SIG-M5 treated with dmso at 0.1 percent for 504 hours (cell line): ENCODE results near the gene RELN.
"Not testable (repeated sequence)": the region's sequence is repeated elsewhere in the genome, so short reads cannot be mapped to it uniquely, and the experiment has no call there.

Experiments
- DNase-seq: peaks from one replicate; lab custom pipeline; 2025; ENCODE audit not compliant: unreplicated experiment; lab: John Stamatoyannopoulos, UW

RELN gene

GRCh38 chr7:103795787-103796186, 193.7 kb downstream of the RELN start:
- DNase-seq = no peak

DNA sequence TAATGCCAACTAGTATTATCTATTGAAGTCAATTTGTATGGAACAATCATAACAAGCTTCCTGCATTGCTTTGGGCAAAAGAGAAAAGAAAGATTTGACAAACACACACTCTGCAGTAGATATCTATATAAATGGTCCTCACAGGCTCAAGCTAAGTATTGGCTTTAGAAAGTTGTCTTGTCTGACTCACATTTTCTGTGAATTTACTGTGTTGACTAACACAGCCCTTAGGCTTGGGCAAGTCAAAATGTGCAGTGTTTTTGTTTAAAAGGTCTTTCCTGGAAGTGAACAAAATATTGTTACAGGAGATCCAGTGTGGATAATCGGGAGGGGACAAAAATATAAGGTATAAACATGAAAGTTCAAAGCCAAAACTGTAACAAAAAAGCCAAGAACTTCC, 194.4 kb downstream of the RELN start:
- no peak for DNase-seq

DNA sequence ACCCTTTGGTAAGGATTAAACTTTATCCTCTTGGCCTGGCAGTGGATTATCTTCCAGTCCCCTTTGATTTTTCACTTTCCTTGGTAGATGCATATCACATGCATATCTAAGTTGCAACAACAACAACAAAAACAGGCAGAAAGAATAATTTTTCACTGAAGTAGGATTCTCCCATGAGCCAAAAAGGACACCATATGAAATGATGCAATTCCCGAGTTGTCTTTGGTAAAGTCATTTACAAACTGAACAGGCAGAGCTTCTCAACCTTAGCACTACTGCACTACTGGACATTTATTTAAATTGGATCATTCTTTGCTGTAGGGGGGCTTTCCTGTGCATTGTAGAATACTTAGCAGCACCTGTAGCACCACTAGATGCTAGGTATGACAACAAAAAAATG, 195.0 kb downstream of the RELN start:
- no peak for DNase-seq

DNA sequence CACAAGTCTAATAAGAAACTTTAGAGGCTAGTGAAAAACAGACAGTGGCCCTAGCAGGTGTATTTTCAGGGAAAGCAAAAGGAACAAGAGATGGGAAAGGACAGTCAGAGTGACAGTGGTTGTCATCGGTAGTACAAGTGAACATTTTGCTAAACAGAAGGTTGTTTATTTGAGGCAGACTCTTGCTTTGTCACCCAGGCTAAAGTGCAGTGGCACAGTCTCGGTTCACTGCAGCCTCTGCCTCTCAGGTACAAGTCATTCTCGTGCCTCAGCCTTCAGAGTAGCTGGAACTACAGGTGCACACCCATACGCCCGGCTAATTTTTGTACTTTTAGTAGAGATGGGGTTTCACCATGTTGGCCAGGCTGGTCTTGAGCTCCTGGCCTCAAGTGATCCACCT, 195.8 kb downstream of the RELN start:
- DNase-seq = no peak

GRCh38 chr7:103791894-103792293, 197.6 kb downstream of the RELN start:
- no peak for DNase-seq

- DNase-seq = not testable (repeated sequence)
Measured at GRCh38 chr7:103787041-103787440, 202.4 kb downstream of the RELN start.

- no peak for DNase-seq
Measured at GRCh38 chr7:103784646-103785286, 204.7 kb downstream of the RELN start.

DNA sequence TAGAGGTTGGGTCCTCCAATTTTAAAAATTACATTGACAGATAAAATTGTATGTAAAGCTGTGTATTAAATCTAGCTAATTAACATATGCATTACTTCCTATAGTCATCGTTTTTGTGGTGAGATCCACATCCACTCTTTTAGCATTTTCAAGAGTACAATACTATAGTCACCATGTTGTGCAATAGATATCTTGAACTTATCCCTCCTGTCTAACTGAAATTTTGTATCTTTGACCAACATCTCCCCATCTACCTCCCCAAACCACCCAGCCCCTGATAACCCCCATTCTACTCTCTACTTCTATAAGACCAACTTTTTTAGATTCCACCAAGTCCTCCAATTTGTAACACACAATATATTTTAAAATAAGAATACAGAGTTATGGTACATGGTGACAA, 208.0 kb downstream of the RELN start:
- DNase-seq = no peak

DNA sequence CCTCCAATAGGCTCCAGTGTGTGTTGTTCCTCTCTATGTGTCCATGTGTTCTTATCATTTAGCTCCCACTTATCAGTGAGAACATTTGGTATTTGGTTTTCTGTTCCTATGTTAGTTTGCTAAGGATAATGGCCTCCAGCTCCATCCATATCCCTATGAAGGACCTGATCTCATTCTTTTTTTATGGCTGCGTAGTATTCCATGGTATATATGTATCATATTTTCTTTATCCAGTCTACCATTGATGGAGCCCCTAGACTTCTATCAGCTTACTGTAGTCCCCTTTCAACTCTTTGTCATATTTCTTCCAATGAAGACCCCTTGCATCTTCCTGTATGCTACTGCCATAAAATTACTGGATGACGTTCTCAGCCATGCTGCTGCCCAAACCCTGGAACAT, 208.9 kb downstream of the RELN start:
- DNase-seq = not testable (repeated sequence)

DNA sequence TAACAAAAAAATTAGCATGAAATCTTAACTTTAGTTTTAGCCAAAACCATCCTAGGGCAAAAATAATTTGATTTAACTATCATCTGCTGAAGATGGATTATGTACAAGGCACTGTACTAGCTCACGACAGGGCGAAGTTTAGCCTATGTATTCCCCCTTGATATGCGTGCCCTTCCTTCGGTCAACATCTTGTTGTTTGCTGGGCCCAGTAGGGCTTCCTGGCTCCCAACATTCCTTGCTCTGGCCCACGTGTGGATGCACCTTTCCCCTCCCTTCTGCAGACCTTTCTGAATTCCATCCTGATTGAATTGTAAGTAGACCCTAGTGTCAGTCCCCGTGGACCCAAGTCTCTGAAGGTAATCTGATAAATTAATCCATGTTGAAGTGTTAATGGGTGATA, 212.0 kb downstream of the RELN start:
- no peak for DNase-seq

DNA sequence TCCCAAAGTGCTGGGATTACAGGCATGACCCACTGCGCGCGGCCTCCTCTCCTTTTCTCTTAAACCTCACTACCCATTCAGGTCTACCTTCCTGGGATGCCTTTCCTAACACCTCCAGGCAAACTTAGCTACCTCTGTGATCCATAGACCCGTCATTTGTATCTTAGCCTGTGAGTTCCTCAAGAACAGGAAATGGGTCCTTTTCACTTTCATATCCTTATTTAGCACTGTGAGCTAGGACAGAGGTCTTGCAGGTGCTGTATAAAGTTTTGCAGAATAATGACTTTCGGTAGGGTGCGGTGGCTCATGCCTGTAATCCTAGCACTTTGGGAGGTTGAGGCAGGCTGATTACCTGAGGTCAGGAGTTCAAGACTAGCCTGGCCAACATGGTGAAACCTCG, 215.7 kb downstream of the RELN start:
- no peak for DNase-seq

DNA sequence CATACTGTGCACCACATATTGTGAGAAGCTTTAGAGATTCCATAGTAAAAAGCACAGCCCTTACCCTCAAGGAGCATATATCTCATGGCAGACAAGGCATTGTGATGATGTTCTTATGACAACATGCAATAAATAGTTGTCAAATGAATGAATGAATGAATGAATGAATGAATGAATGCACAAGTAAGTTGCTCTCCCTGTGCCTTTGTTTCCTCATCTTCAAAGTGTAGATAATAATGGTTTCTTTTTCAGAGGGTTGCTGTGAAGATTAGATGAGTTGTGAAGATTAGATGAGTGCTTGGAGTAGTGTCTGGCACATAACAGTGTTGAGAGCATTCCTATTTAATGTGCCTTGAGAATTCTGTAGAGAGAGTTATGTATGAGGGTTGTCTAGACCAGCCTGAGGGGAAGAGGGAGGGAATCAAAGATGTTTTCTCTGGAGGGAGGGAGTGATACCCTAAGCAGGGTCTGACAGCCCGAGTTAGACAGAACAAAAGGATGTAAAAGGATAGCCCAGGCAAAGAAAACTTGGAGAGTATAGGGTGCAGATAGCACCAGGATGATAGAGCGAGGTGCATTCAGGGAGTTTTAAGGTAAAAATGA, 217.2 kb downstream of the RELN start:
- DNase-seq = no peak

DNA sequence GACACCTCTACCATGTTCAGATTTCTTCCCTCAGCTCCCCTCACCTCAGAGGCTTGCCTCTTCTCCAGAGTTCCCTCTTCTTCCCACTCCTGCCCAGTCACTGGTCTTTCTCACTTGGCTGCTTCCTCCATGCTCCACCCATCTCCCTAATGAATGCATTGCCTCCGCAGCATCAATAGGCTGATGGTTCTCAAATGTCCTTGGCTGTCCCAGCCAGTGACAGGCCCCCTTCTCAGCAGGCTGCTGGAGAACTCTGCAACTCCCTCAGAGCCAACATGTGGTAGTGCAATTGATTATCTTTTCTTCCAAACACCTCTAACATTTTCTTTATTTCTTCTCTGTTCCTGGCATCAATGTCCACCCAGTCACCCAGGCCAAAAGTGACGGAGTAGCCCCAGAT, 218.2 kb downstream of the RELN start:
- DNase-seq = no peak

DNA sequence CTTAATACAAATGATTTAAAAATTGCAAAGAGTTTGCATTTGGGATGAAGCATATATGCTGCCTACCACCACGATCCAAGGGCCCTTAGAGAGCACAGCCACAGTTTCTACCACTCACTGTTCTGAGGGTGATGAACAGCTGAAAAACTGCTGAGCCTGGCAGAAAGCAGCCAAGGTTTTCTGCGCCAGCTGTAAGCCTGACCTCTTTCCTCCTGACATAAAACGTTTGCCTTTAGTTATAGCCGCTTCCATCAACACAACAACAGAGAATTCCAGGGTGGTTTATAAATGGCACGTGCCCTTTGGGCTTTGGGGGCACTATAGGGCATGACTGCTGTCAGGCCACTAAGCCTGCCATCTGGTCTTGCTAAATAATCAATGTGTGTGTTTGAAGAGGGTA, 222.8 kb downstream of the RELN start:
- no peak for DNase-seq

- no peak for DNase-seq
Measured at GRCh38 chr7:103765901-103766300, 223.6 kb downstream of the RELN start.

DNA sequence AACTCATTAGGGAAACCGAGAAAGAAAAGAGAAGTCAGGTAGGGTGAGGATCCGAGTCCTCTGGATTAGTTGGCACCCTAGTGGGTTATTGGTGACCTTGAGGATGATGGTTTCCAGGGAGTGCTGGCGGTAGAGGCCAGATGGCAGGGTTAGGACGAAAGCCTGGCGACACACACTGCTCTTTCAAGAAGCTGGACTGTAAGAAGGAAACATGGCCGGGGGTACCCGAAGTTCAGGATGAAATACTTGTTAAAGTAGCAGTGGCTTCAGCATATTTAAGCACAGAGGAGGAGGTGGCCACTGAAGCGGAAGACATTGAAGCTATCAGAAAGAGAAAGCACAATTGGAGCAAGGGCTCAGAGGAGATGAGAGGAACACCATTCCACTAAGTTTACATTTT, 224.6 kb downstream of the RELN start:
- DNase-seq = no peak

GRCh38 chr7:103762877-103763276, 226.6 kb downstream of the RELN start:
- no peak for DNase-seq

DNA sequence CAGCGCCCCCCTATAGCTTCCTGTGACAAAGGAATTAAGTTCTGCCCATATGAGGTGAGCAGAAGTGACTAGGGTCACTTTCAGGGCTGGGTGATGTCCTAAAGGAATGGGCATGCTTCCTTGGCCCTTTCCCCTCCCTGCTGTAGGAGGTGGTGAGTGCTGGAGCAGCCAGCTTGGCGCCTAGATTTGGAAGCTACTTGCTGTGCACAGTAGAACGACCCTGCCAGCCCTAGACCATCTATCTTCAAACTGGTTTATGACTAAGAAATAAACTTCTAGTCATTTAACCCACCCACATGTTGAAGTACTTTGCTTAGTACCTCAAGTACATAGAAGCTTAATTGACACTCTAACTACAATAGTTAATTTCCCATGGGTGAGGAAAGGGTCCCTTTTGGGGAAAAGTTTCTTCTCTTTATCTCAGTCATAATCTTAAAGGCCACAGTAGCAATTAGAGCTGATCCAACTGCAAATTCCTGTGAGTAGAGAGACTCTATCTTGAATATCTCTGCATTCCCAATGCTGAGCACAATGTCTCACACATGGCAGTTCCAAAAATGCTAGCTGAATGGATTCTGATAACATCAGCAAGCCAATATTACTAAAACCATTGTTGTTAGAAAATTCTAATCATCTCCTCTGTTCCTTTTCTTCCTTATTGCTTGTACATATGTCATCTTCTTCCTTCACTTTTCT, 227.2 kb downstream of the RELN start:
- no peak for DNase-seq

DNA sequence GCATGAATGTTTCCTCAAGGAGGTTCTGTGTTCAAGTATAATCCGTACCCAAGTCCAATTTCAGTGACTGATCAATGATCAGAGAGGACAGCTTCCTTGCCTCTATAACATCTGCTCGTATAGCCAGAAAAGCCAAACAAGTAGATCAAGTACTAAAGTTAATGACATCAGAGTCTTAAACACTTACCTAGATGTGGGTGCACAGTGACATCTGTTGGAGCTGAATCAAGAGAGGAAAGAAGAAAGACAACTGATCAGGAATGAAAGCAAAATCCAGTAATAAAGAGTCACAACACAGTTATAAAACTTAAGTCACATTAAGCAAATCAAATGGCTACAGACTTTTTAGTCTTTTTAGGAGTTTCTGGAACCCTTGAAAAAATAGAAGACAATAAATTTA, 236.5 kb downstream of the RELN start:
- DNase-seq = peak; percentile 14

- no peak for DNase-seq
Measured at GRCh38 chr7:103751311-103751880, 238.1 kb downstream of the RELN start.

- no peak for DNase-seq
Measured at GRCh38 chr7:103748680-103749079, 240.8 kb downstream of the RELN start.

GRCh38 chr7:103735377-103735776, 254.1 kb downstream of the RELN start:
- no peak for DNase-seq
